ENCODE results near the gene PRKACA. TPM values are rescaled to one million over a fixed set of nuclear protein-coding genes. Genes with fewer than 3 reads are reported as not detected.

Gene PRKACA
- total and polyA plus RNA-seq, 2 donors (not counting 3 experiments of a cell fraction or from before 2014, with no cell fraction given): 44.2 to 97.5 TPM

DNA sequence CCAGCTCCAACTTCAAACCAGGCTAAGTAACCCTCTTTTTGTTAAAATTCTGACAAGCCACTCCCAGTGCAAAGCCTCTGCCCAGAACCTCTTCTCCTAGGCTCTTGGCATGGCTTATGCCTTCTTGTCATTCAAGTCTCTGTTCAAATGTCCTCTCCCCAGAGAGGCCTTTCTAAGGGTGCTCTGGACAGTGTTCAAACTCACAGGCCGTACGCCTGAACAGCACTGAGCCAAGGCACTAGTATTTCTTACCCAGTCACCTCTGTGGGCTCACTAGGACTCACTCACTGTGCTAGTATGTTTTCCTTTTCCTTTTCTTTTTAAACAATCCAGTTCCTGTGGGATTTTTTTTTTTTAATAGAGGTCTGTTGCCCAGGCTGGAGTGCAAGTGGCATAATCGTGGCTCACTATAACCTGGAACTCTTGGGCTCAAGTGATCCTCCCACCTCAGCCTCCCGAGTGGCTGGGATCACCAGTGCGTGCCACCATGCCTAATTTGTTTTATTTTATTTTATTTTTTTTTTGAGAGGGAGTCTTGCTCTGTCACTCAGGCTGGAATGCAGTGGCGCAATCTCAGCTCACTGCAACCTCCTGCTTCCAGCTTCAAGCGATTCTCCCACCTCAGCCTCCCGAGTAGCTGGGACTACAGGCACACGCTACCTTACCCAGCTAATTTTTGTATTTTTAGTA, 21.2 kb upstream of the PRKACA start:
- Histone ChIP-seq H4K20me1 (replicated peaks; ENCODE audit: control insufficient read depth, extremely low read depth, insufficient read depth, low read length) (no peaks in the 10 kb centered on the region), H3K9me3 (replicated peaks; ENCODE audit: control insufficient read depth, insufficient read depth, low read length) (no peaks in the 10 kb centered on the region), H3K9me1 (replicated peaks; ENCODE audit: control insufficient read depth, extremely low read depth, insufficient read depth, low read length) (no peaks in the 10 kb centered on the region), H3K27me3 (ENCODE audit: control insufficient read depth in 2 of 2, insufficient read depth in 2 of 2, low read length in 2 of 2) (no peaks in the 10 kb centered on the region), H3K79me2 (ENCODE audit: control insufficient read depth, insufficient read depth, low read length) (peaks cover 19% of the 10 kb centered on the region), H3K36me3 (ENCODE audit: control insufficient read depth in 2 of 2, extremely low read depth in 1 of 2, insufficient read depth in 2 of 2, low read length in 2 of 2) (peaks cover 0 to 3% of the 10 kb centered on the region in 2 experiments), H3K4me1 (ENCODE audit: control insufficient read depth, extremely low read depth, insufficient read depth, low read length) (peaks cover 15% of the 10 kb centered on the region), H3K27ac (ENCODE audit: insufficient read depth, low read depth, low read length) (no peak overlapping the region), H2AFZ (ENCODE audit: low read depth, low read length) (no peak overlapping the region), H3K4me2 (ENCODE audit: insufficient read depth, low read length) (peak overlapping the region; percentile 57), H3K9ac (replicated peaks; ENCODE audit: extremely low read depth, insufficient read depth, low read length) (no peak overlapping the region), H3K4me3 (replicated peaks in 1 of 3; ENCODE audit: insufficient read depth in 1 of 3, low read depth in 1 of 3, low read length in 3 of 3) (peak overlapping the region in 1 of 3 experiments; percentile 15)
- POLR2A ChIA-PET: interaction anchor here (0.7 kb wide), 1 partner anchor 986 kb away, joined by 3 read pairs; no protein-coding TSS in a partner anchor
- DNase-seq (ENCODE audit: low read depth, low spot score): peak; percentile 35
- BruUV-seq (replicated peaks): no TSS peak
- intact Hi-C loops (cut with micrococcal nuclease) (loop anchor here (5.0 kb wide), 2 partner anchors 149 to 339 kb away; partner anchors contain the start of gene PTGER1), dilution Hi-C loops (cut with MboI; ENCODE audit: extremely low pct_ligation_motif_present, low sequenced_read_pairs) (no loop called here)
- CTCF ChIA-PET: interaction anchor here (1.0 to 2.3 kb wide), 4 partner anchors 9 to 333 kb away, joined by 3 to 12 read pairs (median 5); no protein-coding TSS in a partner anchor
- FAIRE-seq: peak; percentile 69
- no peak for TF ChIP-seq GATA2 (IDR thresholded peaks at IDR 0.05; ENCODE audit: insufficient read depth, insufficient read length, low read depth, low read length)
- TF ChIP-seq EZH2 (IDR thresholded peaks at IDR 0.05; ENCODE audit: borderline replicate concordance, low read depth, low read length, severe bottlenecking): no peak
- no peak for TF ChIP-seq POLR2AphosphoS5 (IDR thresholded peaks at IDR 0.05; ENCODE audit: insufficient read depth, low read depth, low read length)
- TF ChIP-seq FOS (IDR thresholded peaks at IDR 0.05; ENCODE audit: borderline replicate concordance, insufficient read depth, low read length): no peak
- no peak for TF ChIP-seq POLR2A (IDR thresholded peaks at IDR 0.05; ENCODE audit: low read depth, low read length)
- TF ChIP-seq, protein P1, sequence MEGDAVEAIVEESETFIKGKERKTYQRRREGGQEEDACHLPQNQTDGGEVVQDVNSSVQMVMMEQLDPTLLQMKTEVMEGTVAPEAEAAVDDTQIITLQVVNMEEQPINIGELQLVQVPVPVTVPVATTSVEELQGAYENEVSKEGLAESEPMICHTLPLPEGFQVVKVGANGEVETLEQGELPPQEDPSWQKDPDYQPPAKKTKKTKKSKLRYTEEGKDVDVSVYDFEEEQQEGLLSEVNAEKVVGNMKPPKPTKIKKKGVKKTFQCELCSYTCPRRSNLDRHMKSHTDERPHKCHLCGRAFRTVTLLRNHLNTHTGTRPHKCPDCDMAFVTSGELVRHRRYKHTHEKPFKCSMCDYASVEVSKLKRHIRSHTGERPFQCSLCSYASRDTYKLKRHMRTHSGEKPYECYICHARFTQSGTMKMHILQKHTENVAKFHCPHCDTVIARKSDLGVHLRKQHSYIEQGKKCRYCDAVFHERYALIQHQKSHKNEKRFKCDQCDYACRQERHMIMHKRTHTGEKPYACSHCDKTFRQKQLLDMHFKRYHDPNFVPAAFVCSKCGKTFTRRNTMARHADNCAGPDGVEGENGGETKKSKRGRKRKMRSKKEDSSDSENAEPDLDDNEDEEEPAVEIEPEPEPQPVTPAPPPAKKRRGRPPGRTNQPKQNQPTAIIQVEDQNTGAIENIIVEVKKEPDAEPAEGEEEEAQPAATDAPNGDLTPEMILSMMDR (IDR thresholded peaks at IDR 0.05; ENCODE audit: extremely low read depth in 1 of 2, insufficient read depth in 1 of 2, low read depth in 1 of 2, low read length in 2 of 2): no peak
- TF ChIP-seq MYC (IDR thresholded peaks at IDR 0.05; ENCODE audit: low read depth, low read length): no peak

All from endothelial cell of umbilical vein (primary cell).